ENCODE results near the gene TPST1.

- TF ChIP-seq CTCF (IDR thresholded peaks at IDR 0.05 in 2 of 3, conservative IDR thresholded peaks at IDR 0.05 in 1 of 3; ENCODE audit: insufficient read depth in 2 of 3, low read depth in 1 of 3, low read length in 3 of 3) (no peak), DDX20 (tag; IDR thresholded peaks at IDR 0.05; ENCODE audit: low read depth) (no peak), SIN3A (IDR thresholded peaks at IDR 0.05; ENCODE audit: borderline replicate concordance in 2 of 2, control insufficient read depth in 1 of 2, low read depth in 2 of 2, low read length in 2 of 2) (no peak), HOMEZ (CRISPR knock-in tag; IDR thresholded peaks at IDR 0.05) (no peak), MTA2 (IDR thresholded peaks at IDR 0.05; ENCODE audit: low read depth) (no peak)
These were observed 157.0 kb downstream of the TPST1 start for GRCh38 chr7:66362136-66362535.

Data from K562 (cell line).